ENCODE measurements around the gene PHIP. TPM values are rescaled to one million over a fixed set of nuclear protein-coding genes. Genes with fewer than 3 reads are reported as not detected.

PHIP gene
- total RNA-seq, 1 experiment from 2014 or later: 53.6 TPM

- H3K56ac ChIP-seq (ENCODE audit: insufficient read length, low read depth, low read length): no peak overlapping the region
- no peaks in the 10 kb centered on the region for H3K27me3 Mint-ChIP-seq (ENCODE audit: low read depth)
- no peak overlapping the region for H3K9ac ChIP-seq (ENCODE audit: extremely low read depth, insufficient read length, low read length)
- DNase-seq: no peak
- no peak overlapping the region for H3T11ph ChIP-seq (ENCODE audit: low read length)
- peaks cover 0 to 4% of the 10 kb centered on the region in 2 experiments; a peak in 1 of 4 replicates for H3K4me1 Mint-ChIP-seq
- no peak for TF ChIP-seq CTCF (conservative IDR thresholded peaks at IDR 0.05)
- peak overlapping the region in 1 of 3 experiments; percentile 12; a peak in 3 of 7 replicates for H3K27ac Mint-ChIP-seq
- no peaks in the 10 kb centered on the region for H3K79me2 ChIP-seq (ENCODE audit: insufficient read depth, low read length)
- H3K18ac ChIP-seq (ENCODE audit: insufficient read length, low read depth, low read length): no peak overlapping the region
- H4K20me1 ChIP-seq (ENCODE audit: control insufficient read depth, insufficient read depth, insufficient read length): no peaks in the 10 kb centered on the region
- H2BK12ac ChIP-seq (ENCODE audit: insufficient read length, low read depth, low read length): no peak overlapping the region
- H3K9me3 ChIP-seq (ENCODE audit: control insufficient read depth, low read depth, low read length): no peaks in the 10 kb centered on the region
- H3K27me3 ChIP-seq (ENCODE audit: insufficient read depth, low read length): no peaks in the 10 kb centered on the region
- no peak overlapping the region for H2AK5ac ChIP-seq (ENCODE audit: insufficient read length, low read length)
- H3K14ac ChIP-seq (ENCODE audit: insufficient read depth, low read length): no peak overlapping the region
- no peak overlapping the region for H2BK15ac ChIP-seq (ENCODE audit: low read depth, low read length)
- no CpG with 5 or more reads among the region's 4 CpGs for WGBS (ENCODE audit: extremely low coverage, insufficient read length, low lambda C conversion rate)
- H4K91ac ChIP-seq (ENCODE audit: insufficient read length, low read depth, low read length): no peak overlapping the region
- no peak overlapping the region for H2BK5ac ChIP-seq (ENCODE audit: insufficient read length, low read length)
- peaks cover 3% of the 10 kb centered on the region for H3K79me1 ChIP-seq (ENCODE audit: insufficient read depth, low read depth, low read length, poor library complexity, severe bottlenecking)
- peaks cover 29 to 74% (median 66%) of the 10 kb centered on the region in 3 experiments for H3K36me3 Mint-ChIP-seq (ENCODE audit: insufficient read depth in 1 of 3, low read depth in 3 of 3)
- no peak overlapping the region for H4K5ac ChIP-seq (ENCODE audit: insufficient read length, low read depth, low read length)
- H2AFZ ChIP-seq (ENCODE audit: low read length): no peak overlapping the region
- no peak overlapping the region for H2BK120ac ChIP-seq (ENCODE audit: low read depth, low read length, poor library complexity, severe bottlenecking)
- H3K23me2 ChIP-seq (ENCODE audit: insufficient read length, low read depth, low read length, poor library complexity, severe bottlenecking): no peaks in the 10 kb centered on the region
- H2BK20ac ChIP-seq (ENCODE audit: low read depth, low read length, poor library complexity, severe bottlenecking): no peak overlapping the region
- H3K4me3 Mint-ChIP-seq: no peak overlapping the region
- H3K4me2 ChIP-seq (ENCODE audit: insufficient read depth, insufficient read length, low read length): no peak overlapping the region
- H3K9me3 Mint-ChIP-seq: peaks cover 0 to 5% of the 10 kb centered on the region in 2 experiments; a peak in 1 of 5 replicates
- no peak overlapping the region for H3K27ac ChIP-seq (ENCODE audit: insufficient read length, low read depth, low read length)
- no peaks in the 10 kb centered on the region for H3K4me1 ChIP-seq (ENCODE audit: insufficient read depth, low read length)
- no peak overlapping the region for H3K23ac ChIP-seq (ENCODE audit: insufficient read length, low read depth, low read length)
- no peak overlapping the region for H4K8ac ChIP-seq (replicated peaks; ENCODE audit: insufficient read length, low read depth, low read length)
- H3K4ac ChIP-seq (ENCODE audit: low read depth, low read length): no peak overlapping the region
These were observed 111.5 kb downstream of the PHIP start for GRCh38 chr6:78966542-78966941.

Data from H9 (cell line).